NCI-H226 (cell line): Measurements from ENCODE around the gene PLXNA3.

Experiments used
- DNase-seq: peaks from one replicate; pipeline ENCODE4 v3.0.0-alpha.2; 2015

PLXNA3 gene

GRCh38 chrX:154436374-154436982 is 21.6 kb upstream of the PLXNA3 start:
- no peak for DNase-seq

GRCh38 chrX:154436983-154437752 is 20.9 kb upstream of the PLXNA3 start, which contains the start of gene GDI1:
TSS of gene GDI1 (plus strand) at chrX:154437154. CDS start at chrX:154437255, 101 bp downstream.
- peak; percentile 22 for DNase-seq

GRCh38 chrX:154437971-154438893 is 19.8 kb upstream of the PLXNA3 start:
- DNase-seq = no peak

GRCh38 chrX:154439841-154440240 is 18.2 kb upstream of the PLXNA3 start:
- no peak for DNase-seq

GRCh38 chrX:154440623-154441357 is 17.3 kb upstream of the PLXNA3 start:
- DNase-seq = no peak

GRCh38 chrX:154441564-154441963 is 16.5 kb upstream of the PLXNA3 start:
- no peak for DNase-seq

GRCh38 chrX:154441984-154442707 is 15.9 kb upstream of the PLXNA3 start:
- DNase-seq = no peak

GRCh38 chrX:154443479-154443910 is 14.6 kb upstream of the PLXNA3 start:
- DNase-seq = no peak

GRCh38 chrX:154443992-154444754 is 13.9 kb upstream of the PLXNA3 start, which contains the start of gene FAM50A:
TSS of gene FAM50A (plus strand) at chrX:154444141. CDS start at chrX:154444236, 95 bp downstream.
- DNase-seq = peak; percentile 45

GRCh38 chrX:154444755-154445246 is 13.3 kb upstream of the PLXNA3 start:
- no peak for DNase-seq

- no peak for DNase-seq
These were observed 12.3 kb upstream of the PLXNA3 start for GRCh38 chrX:154445776-154446175.

GRCh38 chrX:154446430-154446829 is 11.7 kb upstream of the PLXNA3 start:
- no peak for DNase-seq

- DNase-seq = no peak
These were observed 9.6 kb upstream of the PLXNA3 start for GRCh38 chrX:154448484-154448883.

- no peak for DNase-seq
These were observed 8.5 kb upstream of the PLXNA3 start for GRCh38 chrX:154449618-154450017.

- DNase-seq = no peak
These were observed 7.8 kb upstream of the PLXNA3 start for GRCh38 chrX:154450312-154450711.

GRCh38 chrX:154452823-154453222 is 5.3 kb upstream of the PLXNA3 start:
- no peak for DNase-seq

GRCh38 chrX:154457491-154458115 is 478 bp upstream of the PLXNA3 start:
- no peak for DNase-seq

- DNase-seq = no peak
These were observed 1.1 kb downstream of the PLXNA3 start for GRCh38 chrX:154458954-154459778.

GRCh38 chrX:154459832-154460231 is 1.8 kb downstream of the PLXNA3 start:
- no peak for DNase-seq
